Uterus (tissue), 2 donors: ENCODE data around the gene SLC25A30.

Source experiments
- POLR2A ChIP-seq, 2 donors: fragments of 450-650 bp; IDR thresholded peaks; one replicate each; pipeline ENCODE4 v1.6.1; 2016; ENCODE audit warnings: antibody characterized with exemption in 2 of 2, mild to moderate bottlenecking in 1 of 2, moderate library complexity in 1 of 2
- TF ChIP-seq, protein P1 (sequence below), 4 experiments: fragments of 200-600 bp in 2 of 4; fragments of 450-650 bp in 2 of 4; sonication (generic) in 2 of 4; IDR thresholded peaks; one replicate each; pipeline ENCODE4 v1.5.1; 2016 to 2019; ENCODE audit warnings: antibody characterized with exemption in 4 of 4, mild to moderate bottlenecking in 2 of 4, moderate library complexity in 1 of 4

DNA sequence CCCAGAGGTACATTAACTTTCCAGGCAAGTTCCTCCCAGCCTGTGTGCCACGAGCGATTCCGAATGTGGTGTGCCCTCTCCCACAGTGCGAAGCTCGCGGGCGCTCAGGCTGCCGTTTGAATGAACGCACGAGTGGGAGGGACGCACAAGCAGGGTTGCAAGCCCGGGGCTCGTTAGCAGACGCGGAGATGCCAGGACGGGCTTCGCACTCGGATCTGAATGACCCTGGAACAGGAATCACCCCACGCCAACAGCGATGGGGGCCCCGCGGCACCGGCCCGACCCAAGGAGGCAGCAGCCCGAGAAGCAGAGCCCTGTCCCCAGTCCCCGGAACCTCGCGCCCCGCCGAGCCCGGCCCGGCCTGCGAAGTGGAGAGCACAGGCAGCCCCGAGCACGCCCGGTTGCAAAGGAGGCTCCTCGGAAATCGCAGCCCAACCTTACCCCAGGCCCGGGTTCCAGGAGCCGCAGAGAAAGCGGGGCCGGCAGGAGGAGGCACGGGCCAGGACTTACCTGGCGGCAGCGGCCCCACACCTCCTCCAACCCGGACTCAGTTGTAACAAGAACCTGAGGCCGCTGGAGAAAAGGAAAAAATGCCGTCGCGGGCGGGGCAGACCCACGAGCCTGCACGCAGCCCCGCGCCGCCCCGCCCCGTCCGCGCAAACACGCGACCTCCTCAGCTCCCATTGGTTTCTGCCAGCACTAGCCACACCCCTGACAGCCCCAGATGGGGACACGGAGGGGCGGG lies at the start of gene SLC25A30:
- TF ChIP-seq POLR2A (IDR thresholded peaks at IDR 0.05), result peak; percentile 59 to 81
- TF ChIP-seq, protein P1, sequence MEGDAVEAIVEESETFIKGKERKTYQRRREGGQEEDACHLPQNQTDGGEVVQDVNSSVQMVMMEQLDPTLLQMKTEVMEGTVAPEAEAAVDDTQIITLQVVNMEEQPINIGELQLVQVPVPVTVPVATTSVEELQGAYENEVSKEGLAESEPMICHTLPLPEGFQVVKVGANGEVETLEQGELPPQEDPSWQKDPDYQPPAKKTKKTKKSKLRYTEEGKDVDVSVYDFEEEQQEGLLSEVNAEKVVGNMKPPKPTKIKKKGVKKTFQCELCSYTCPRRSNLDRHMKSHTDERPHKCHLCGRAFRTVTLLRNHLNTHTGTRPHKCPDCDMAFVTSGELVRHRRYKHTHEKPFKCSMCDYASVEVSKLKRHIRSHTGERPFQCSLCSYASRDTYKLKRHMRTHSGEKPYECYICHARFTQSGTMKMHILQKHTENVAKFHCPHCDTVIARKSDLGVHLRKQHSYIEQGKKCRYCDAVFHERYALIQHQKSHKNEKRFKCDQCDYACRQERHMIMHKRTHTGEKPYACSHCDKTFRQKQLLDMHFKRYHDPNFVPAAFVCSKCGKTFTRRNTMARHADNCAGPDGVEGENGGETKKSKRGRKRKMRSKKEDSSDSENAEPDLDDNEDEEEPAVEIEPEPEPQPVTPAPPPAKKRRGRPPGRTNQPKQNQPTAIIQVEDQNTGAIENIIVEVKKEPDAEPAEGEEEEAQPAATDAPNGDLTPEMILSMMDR (IDR thresholded peaks at IDR 0.05), result no peak
